Body of pancreas (tissue), 4 donors: ENCODE results near the gene ULK4.

Experiments used
- CTCF ChIP-seq, 7 experiments: fragments of 450-650 bp in 4 of 7; fragments of 200-600 bp in 3 of 7; sonication (generic) in 3 of 7; IDR thresholded peaks; one replicate each; pipeline ENCODE4 v1.5.1; 2016 to 2019; ENCODE audit warnings: antibody characterized with exemption in 7 of 7
- POLR2A ChIP-seq, 3 donors: fragments of 450-650 bp; IDR thresholded peaks; one replicate each; pipeline ENCODE4 v1.6.1; 2016; ENCODE audit warnings: antibody characterized with exemption in 3 of 3, mild to moderate bottlenecking in 2 of 3

- no peak for TF ChIP-seq CTCF (IDR thresholded peaks at IDR 0.05)
- TF ChIP-seq POLR2A (IDR thresholded peaks at IDR 0.05) = no peak
Measured at GRCh38 chr3:41888368-41889076, 73.4 kb downstream of the ULK4 start.
